NCI-H146 (cell line): ENCODE data around the gene ISG15.

ENCODE experiments used
- DNase-seq: peaks from one replicate; lab custom pipeline; 2025; lab: John Stamatoyannopoulos, UW

The ISG15 gene

GRCh38 chr1:1013105-1013921 lies at the start of gene ISG15:
ISG15 (plus strand) TSS chr1:1013497; CDS start chr1:1013574, 77 bp downstream.
- peak; percentile 34 for DNase-seq

- DNase-seq, result no peak
Observed at GRCh38 chr1:963746-964525, 49.4 kb upstream of the ISG15 start.

GRCh38 chr1:964691-965525 lies 48.4 kb upstream of the ISG15 start:
- DNase-seq, result no peak

GRCh38 chr1:965526-966134 lies 47.7 kb upstream of the ISG15 start:
- DNase-seq, result no peak

GRCh38 chr1:966135-966703 lies 47.1 kb upstream of the ISG15 start, which contains the start of gene PLEKHN1:
PLEKHN1 (plus strand) TSS chr1:966482; CDS start chr1:966532, 50 bp downstream.
- DNase-seq, result no peak

- DNase-seq, result no peak
Observed at GRCh38 chr1:966704-967300, 46.5 kb upstream of the ISG15 start.

- DNase-seq, result no peak
Observed at GRCh38 chr1:967466-968343, 45.6 kb upstream of the ISG15 start.

- no peak for DNase-seq
Observed at GRCh38 chr1:969260-969855, 43.9 kb upstream of the ISG15 start.

- no peak for DNase-seq
Observed at GRCh38 chr1:970242-970972, 42.9 kb upstream of the ISG15 start.

GRCh38 chr1:970973-971730 lies 42.1 kb upstream of the ISG15 start:
- DNase-seq, result no peak

GRCh38 chr1:971751-972506 lies 41.4 kb upstream of the ISG15 start:
- no peak for DNase-seq

- DNase-seq, result no peak
Observed at GRCh38 chr1:972726-973458, 40.4 kb upstream of the ISG15 start.

- DNase-seq, result no peak
Observed at GRCh38 chr1:973459-974292, 39.6 kb upstream of the ISG15 start.

GRCh38 chr1:974293-974640 lies 39.0 kb upstream of the ISG15 start:
- no peak for DNase-seq

- DNase-seq, result no peak
Observed at GRCh38 chr1:974687-975328, 38.5 kb upstream of the ISG15 start.
